Neural cell (in vitro differentiated cells): Measurements from ENCODE around the gene DHRS12.

Experiments
- CTCF ChIP-seq: fragments of 450-650 bp; IDR thresholded peaks from 2 replicates; pipeline ENCODE4 v1.5.1; 2014; ENCODE audit warnings: antibody characterized with exemption, mild to moderate bottlenecking, moderate library complexity; ENCODE audit not compliant: poor library complexity, severe bottlenecking
- EZH2 ChIP-seq: fragments of 200-600, 300-800 bp; shearing (Covaris generic), sonication (generic); IDR thresholded peaks from 2 replicates; pipeline ENCODE4 v1.6.1; 2014; ENCODE audit warnings: antibody characterized with exemption, low read length, borderline replicate concordance, mild to moderate bottlenecking; ENCODE audit not compliant: insufficient read depth, poor library complexity, severe bottlenecking
- MXI1 ChIP-seq: fragments of 450-650 bp; conservative IDR thresholded peaks from 2 replicates; pipeline ENCODE4 v1.6.1; 2014; ENCODE audit warnings: antibody characterized with exemption, mild to moderate bottlenecking; ENCODE audit not compliant: poor library complexity, severe bottlenecking
- POLR2AphosphoS5 ChIP-seq: IDR thresholded peaks from 2 replicates; pipeline ENCODE4 v1.6.1; 2012
- RAD21 ChIP-seq: fragments of 450-650 bp; conservative IDR thresholded peaks from 2 replicates; pipeline ENCODE4 v1.6.1; 2014; ENCODE audit warnings: antibody characterized with exemption, mild to moderate bottlenecking, moderate library complexity
- REST ChIP-seq: IDR thresholded peaks from 2 replicates; pipeline ENCODE4 v1.6.1; 2012; ENCODE audit warnings: borderline replicate concordance
- SMC3 ChIP-seq: fragments of 450-650 bp; conservative IDR thresholded peaks from 2 replicates; pipeline ENCODE4 v1.6.1; 2014; ENCODE audit warnings: antibody characterized with exemption, mild to moderate bottlenecking, moderate library complexity; ENCODE audit not compliant: poor library complexity
- TAF1 ChIP-seq: IDR thresholded peaks from 2 replicates; pipeline ENCODE4 v1.6.1; 2012; ENCODE audit warnings: low read depth

- TF ChIP-seq CTCF (no peak), SMC3 (no peak), POLR2AphosphoS5 (no peak), MXI1 (no peak), TAF1 (no peak), EZH2 (no peak), RAD21 (no peak), REST (no peak)
Observed at GRCh38 chr13:51738226-51738905, 65.6 kb downstream of the DHRS12 start.
